Caco-2 (cell line): ENCODE data around the gene ZNF385C. TPM values are rescaled to one million over a fixed set of nuclear protein-coding genes. Genes with fewer than 3 reads are reported as not detected.

Experiments
- BruUV-seq: library from RNA; stranded (reverse); fragments of 400-500 nt; replicated peaks from 2 replicates; lab custom pipeline; 2021; lab: Mats Ljungman, UMichigan
- CTCF ChIA-PET: fragments of 300-600 bp; sonication (Branson Sonifier 250); formaldehyde crosslinking; loops from one replicate; lab custom pipeline; 2022; ENCODE audit warnings: antibody characterized with exemption; lab: Charles Lee
- POLR2A ChIA-PET: fragments of 300-600 bp; sonication (Branson Sonifier 250); formaldehyde crosslinking; loops from one replicate; lab custom pipeline; 2022; ENCODE audit warnings: antibody characterized with exemption; lab: Charles Lee
- DNase-seq, 2 experiments: peaks; one replicate each; pipeline versions ENCODE4 v3.0.0 to v3.0.0-alpha.2; 2020 to 2022
- H3K27me3 ChIP-seq: replicated peaks from 2 replicates; pipeline ENCODE4 v1.6.0; 2011; ENCODE audit warnings: low read length; ENCODE audit not compliant: control insufficient read depth, insufficient read depth
- H3K36me3 ChIP-seq: 2 replicates; pipeline ENCODE4 v1.5.1; 2011; ENCODE audit warnings: low read length; ENCODE audit not compliant: control insufficient read depth, insufficient read depth
- H3K4me1 ChIP-seq: fragments of 250-450 bp; sonication (Bioruptor Pico); 2 replicates; pipeline ENCODE4 v1.5.1; 2020; ENCODE audit warnings: mild to moderate bottlenecking
- H3K4me3 ChIP-seq: 2 replicates; pipeline ENCODE4 v1.5.1; 2011; ENCODE audit warnings: low read depth, mild to moderate bottlenecking, control low read depth, low read length
- H3K9me3 ChIP-seq: fragments of 250-450 bp; sonication (Bioruptor Pico); 2 replicates; pipeline ENCODE4 v1.5.1; 2020; ENCODE audit warnings: mild to moderate bottlenecking, moderate library complexity
- H3K27ac Mint-ChIP-seq: one replicate; pipeline ENCODE4 v1.8.0; 2022; ENCODE audit warnings: mixed read lengths; ENCODE audit not compliant: unreplicated experiment
- H3K27me3 Mint-ChIP-seq: one replicate; pipeline ENCODE4 v1.8.0; 2022; ENCODE audit warnings: mixed read lengths; ENCODE audit not compliant: insufficient read depth, unreplicated experiment
- H3K36me3 Mint-ChIP-seq: one replicate; pipeline ENCODE4 v1.8.0; 2022; ENCODE audit warnings: mild to moderate bottlenecking, mixed read lengths; ENCODE audit not compliant: insufficient read depth, unreplicated experiment
- H3K4me1 Mint-ChIP-seq: one replicate; pipeline ENCODE4 v1.8.0; 2022; ENCODE audit warnings: low read depth, mixed read lengths; ENCODE audit not compliant: unreplicated experiment
- H3K4me3 Mint-ChIP-seq: one replicate; pipeline ENCODE4 v1.8.0; 2022; ENCODE audit warnings: mild to moderate bottlenecking, moderate library complexity, mixed read lengths; ENCODE audit not compliant: unreplicated experiment
- H3K9me3 Mint-ChIP-seq: one replicate; pipeline ENCODE4 v1.8.0; 2022; ENCODE audit warnings: mixed read lengths; ENCODE audit not compliant: unreplicated experiment
- intact Hi-C: fragments of 100-400 bp; cut with micrococcal nuclease; formaldehyde crosslinking; loops from one replicate; pipeline ENCODE4 v1.10.0; 2022; ENCODE audit not compliant: unreplicated experiment
- total RNA-seq: library from RNA; stranded (reverse); gene quantifications from 2 replicates; pipeline ENCODE4 v1.2.3, GENCODE V29; 2022
- TF ChIP-seq, protein P1 (sequence below), 2 experiments: fragments of 200-600 bp in 1 of 2; IDR thresholded peaks; 1 replicate in 1 of 2; 2 replicates in 1 of 2; pipeline versions ENCODE4 v1.5.1 to v1.8.0; 2011 to 2022; ENCODE audit warnings: antibody characterized with exemption in 1 of 2, control low read depth in 1 of 2, inconsistent platforms in 1 of 2, low read depth in 1 of 2, low read length in 1 of 2, mild to moderate bottlenecking in 1 of 2, moderate library complexity in 1 of 2; ENCODE audit not compliant: insufficient read depth in 1 of 2, severe bottlenecking in 1 of 2, unreplicated experiment in 1 of 2

Gene ZNF385C
- total RNA-seq, 1 experiment from 2014 or later, result 1.5 TPM

GRCh38 chr17:42079541-42079940 lies 18.7 kb downstream of the ZNF385C start:
- intact Hi-C loops, result no loop called here
- ChIA-PET POLR2A (no interaction called here), CTCF (no interaction called here)
- no peaks in the 10 kb centered on the region for H3K36me3 Mint-ChIP-seq
- H3K4me3 ChIP-seq, result no peak overlapping the region
- H3K27me3 Mint-ChIP-seq, result no peaks in the 10 kb centered on the region
- no peak overlapping the region for H3K27ac Mint-ChIP-seq
- H3K4me3 Mint-ChIP-seq, result no peak overlapping the region
- DNase-seq, result no peak
- H3K4me1 ChIP-seq, result no peaks in the 10 kb centered on the region
- no TSS peak for BruUV-seq
- no peaks in the 10 kb centered on the region for H3K9me3 Mint-ChIP-seq
- no peaks in the 10 kb centered on the region for H3K4me1 Mint-ChIP-seq
- no peaks in the 10 kb centered on the region for H3K36me3 ChIP-seq
- TF ChIP-seq, protein P1, sequence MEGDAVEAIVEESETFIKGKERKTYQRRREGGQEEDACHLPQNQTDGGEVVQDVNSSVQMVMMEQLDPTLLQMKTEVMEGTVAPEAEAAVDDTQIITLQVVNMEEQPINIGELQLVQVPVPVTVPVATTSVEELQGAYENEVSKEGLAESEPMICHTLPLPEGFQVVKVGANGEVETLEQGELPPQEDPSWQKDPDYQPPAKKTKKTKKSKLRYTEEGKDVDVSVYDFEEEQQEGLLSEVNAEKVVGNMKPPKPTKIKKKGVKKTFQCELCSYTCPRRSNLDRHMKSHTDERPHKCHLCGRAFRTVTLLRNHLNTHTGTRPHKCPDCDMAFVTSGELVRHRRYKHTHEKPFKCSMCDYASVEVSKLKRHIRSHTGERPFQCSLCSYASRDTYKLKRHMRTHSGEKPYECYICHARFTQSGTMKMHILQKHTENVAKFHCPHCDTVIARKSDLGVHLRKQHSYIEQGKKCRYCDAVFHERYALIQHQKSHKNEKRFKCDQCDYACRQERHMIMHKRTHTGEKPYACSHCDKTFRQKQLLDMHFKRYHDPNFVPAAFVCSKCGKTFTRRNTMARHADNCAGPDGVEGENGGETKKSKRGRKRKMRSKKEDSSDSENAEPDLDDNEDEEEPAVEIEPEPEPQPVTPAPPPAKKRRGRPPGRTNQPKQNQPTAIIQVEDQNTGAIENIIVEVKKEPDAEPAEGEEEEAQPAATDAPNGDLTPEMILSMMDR (IDR thresholded peaks at IDR 0.05; ENCODE audit: insufficient read depth in 1 of 2, low read depth in 1 of 2, low read length in 1 of 2, severe bottlenecking in 1 of 2, unreplicated experiment in 1 of 2), result no peak
- no peaks in the 10 kb centered on the region for H3K9me3 ChIP-seq
- no peaks in the 10 kb centered on the region for H3K27me3 ChIP-seq

DNA sequence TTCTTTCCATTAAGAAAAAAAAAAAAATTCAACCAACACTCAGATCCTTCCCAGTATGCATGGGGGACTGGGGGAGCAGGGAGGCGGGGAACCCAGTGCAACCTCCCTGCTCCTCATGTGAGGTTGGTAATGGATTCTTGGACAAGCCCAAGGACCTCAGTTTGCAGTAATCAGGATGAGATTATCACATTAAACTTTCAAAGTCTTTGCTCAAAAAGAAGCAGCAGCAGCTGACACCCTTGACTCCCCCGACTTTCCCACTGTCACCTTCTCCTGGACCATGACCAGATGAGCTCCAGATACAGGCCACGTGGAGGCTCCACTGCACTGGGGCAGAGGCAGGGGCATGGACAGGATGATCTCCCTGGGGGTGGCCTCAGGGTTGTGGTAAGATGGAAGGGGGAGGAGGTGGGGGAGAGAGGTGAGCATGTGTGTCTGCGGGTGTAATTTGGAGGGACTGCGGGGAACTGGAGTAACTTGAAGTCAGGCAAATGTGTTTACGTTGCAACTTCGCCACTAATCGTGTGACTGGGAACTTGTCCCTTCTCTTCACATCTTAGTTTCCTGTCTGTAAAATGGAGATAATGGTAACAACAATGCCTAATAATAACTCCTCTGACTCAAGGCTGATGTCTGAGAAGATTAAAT lies 19.8 kb downstream of the ZNF385C start:
- no peak overlapping the region for H3K4me3 ChIP-seq
- Mint-ChIP-seq H3K36me3 (no peaks in the 10 kb centered on the region), H3K9me3 (no peaks in the 10 kb centered on the region), H3K4me3 (no peak overlapping the region), H3K4me1 (no peaks in the 10 kb centered on the region), H3K27ac (no peak overlapping the region), H3K27me3 (no peaks in the 10 kb centered on the region)
- H3K27me3 ChIP-seq, result no peaks in the 10 kb centered on the region
- H3K4me1 ChIP-seq, result no peaks in the 10 kb centered on the region
- ChIA-PET POLR2A (interaction anchor here (0.6 kb wide), 1 partner anchor 10 kb away, joined by 3 read pairs; no protein-coding TSS in a partner anchor), CTCF (interaction anchor here (0.7 kb wide), 2 partner anchors 267 to 688 kb away, joined by 6 read pairs; partner anchors contain the start of gene P3H4)
- no peaks in the 10 kb centered on the region for H3K36me3 ChIP-seq
- no TSS peak for BruUV-seq
- no peak for DNase-seq
- intact Hi-C loops, result no loop called here
- no peaks in the 10 kb centered on the region for H3K9me3 ChIP-seq
- TF ChIP-seq, protein P1 (IDR thresholded peaks at IDR 0.05; ENCODE audit: insufficient read depth in 1 of 2, low read depth in 1 of 2, low read length in 1 of 2, severe bottlenecking in 1 of 2, unreplicated experiment in 1 of 2), result no peak

- Histone ChIP-seq H3K4me3 (no peak overlapping the region), H3K27me3 (no peaks in the 10 kb centered on the region), H3K4me1 (no peaks in the 10 kb centered on the region), H3K36me3 (no peaks in the 10 kb centered on the region), H3K9me3 (no peaks in the 10 kb centered on the region)
- H3K36me3 Mint-ChIP-seq, result no peaks in the 10 kb centered on the region
- POLR2A ChIA-PET, result no interaction called here
- CTCF ChIA-PET, result interaction anchor here (0.6 kb wide), 1 partner anchor 25 kb away, joined by 4 read pairs; no protein-coding TSS in a partner anchor
- no peak overlapping the region for H3K4me3 Mint-ChIP-seq
- H3K9me3 Mint-ChIP-seq, result no peaks in the 10 kb centered on the region
- H3K4me1 Mint-ChIP-seq, result no peaks in the 10 kb centered on the region
- no peak overlapping the region for H3K27ac Mint-ChIP-seq
- no peak for DNase-seq
- intact Hi-C loops, result no loop called here
- no peaks in the 10 kb centered on the region for H3K27me3 Mint-ChIP-seq
- TF ChIP-seq, protein P1 (IDR thresholded peaks at IDR 0.05; ENCODE audit: insufficient read depth in 1 of 2, low read depth in 1 of 2, low read length in 1 of 2, severe bottlenecking in 1 of 2, unreplicated experiment in 1 of 2), result no peak
- no TSS peak for BruUV-seq
These were observed 20.5 kb downstream of the ZNF385C start for GRCh38 chr17:42077755-42078154.
